Fibroblast of pulmonary artery (primary cell): ENCODE measurements around the gene MYLK.

Source experiments
- DNase-seq: peaks from one replicate; pipeline ENCODE4 v3.0.0-alpha.2; 2010; ENCODE audit warnings: low read depth
- H3K4me3 ChIP-seq: replicated peaks from 2 replicates; pipeline ENCODE4 v1.5.1; 2011; ENCODE audit warnings: low read depth, mild to moderate bottlenecking, control low read depth, low read length, moderate library complexity
- TF ChIP-seq, protein P1 (sequence below): IDR thresholded peaks from 2 replicates; pipeline ENCODE4 v1.5.1; 2011; ENCODE audit warnings: mild to moderate bottlenecking, control low read depth, low read length, inconsistent platforms; ENCODE audit errors: missing control alignments

The MYLK gene

DNA sequence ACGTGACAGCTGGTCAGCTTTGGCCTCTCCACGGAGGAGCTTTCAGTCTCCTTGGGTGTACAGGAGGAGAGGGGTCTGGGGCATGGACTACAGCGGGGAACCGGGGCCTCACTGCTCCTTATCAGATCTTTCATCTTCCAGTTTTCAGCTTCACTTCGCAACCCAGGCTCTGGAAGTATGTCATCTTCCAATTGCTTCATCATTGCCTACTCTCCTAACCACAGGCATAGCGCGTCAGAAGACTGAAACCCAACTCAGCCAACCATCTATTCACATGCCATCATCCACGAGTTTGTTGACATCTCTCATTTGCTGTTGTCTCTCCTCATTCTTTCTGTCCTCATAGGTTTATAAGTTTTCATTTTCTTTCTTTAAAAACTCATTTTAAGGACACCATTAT is 119.5 kb downstream of the MYLK start:
- no peak for DNase-seq
- no peak overlapping the region for H3K4me3 ChIP-seq
- TF ChIP-seq, protein P1, sequence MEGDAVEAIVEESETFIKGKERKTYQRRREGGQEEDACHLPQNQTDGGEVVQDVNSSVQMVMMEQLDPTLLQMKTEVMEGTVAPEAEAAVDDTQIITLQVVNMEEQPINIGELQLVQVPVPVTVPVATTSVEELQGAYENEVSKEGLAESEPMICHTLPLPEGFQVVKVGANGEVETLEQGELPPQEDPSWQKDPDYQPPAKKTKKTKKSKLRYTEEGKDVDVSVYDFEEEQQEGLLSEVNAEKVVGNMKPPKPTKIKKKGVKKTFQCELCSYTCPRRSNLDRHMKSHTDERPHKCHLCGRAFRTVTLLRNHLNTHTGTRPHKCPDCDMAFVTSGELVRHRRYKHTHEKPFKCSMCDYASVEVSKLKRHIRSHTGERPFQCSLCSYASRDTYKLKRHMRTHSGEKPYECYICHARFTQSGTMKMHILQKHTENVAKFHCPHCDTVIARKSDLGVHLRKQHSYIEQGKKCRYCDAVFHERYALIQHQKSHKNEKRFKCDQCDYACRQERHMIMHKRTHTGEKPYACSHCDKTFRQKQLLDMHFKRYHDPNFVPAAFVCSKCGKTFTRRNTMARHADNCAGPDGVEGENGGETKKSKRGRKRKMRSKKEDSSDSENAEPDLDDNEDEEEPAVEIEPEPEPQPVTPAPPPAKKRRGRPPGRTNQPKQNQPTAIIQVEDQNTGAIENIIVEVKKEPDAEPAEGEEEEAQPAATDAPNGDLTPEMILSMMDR: no peak

DNA sequence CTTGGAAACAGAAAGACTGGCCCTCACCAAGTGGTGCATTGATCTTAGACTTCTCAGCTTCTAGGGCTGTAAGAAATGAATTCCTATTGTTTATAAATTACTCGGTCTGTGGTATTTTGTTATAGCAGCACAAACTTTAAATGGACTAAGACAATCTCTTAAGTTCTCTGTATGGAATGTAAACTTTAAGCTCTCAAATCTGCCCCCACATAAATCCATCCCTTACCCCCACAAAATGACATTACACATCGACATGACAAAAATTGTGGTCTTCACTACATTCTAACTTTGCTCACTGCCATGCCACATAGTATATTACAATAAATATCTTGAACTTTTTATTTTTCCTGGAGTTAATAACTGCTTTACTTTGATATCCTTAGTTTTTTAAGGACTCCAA is 121.3 kb downstream of the MYLK start:
- H3K4me3 ChIP-seq: no peak overlapping the region
- TF ChIP-seq, protein P1: no peak
- DNase-seq: no peak

DNA sequence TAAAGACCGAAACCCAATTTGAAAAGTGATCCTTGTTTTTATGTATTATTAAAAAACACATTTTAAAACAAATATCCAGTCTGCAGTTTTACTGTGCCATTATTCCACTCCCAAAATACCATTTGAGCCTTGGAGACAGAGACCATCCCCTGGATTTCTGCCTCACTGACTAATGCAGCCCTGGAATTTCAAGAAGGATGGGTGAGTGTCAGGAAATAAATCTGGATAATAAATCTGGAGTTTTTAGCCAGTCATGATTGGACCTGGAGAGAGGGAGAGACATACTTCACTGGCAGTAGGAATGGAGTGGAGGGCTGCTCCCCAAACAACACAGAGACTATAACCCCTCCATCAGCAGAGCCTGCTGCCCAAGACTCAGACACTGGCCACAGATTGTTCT is 123.3 kb downstream of the MYLK start:
- DNase-seq: no peak

DNA sequence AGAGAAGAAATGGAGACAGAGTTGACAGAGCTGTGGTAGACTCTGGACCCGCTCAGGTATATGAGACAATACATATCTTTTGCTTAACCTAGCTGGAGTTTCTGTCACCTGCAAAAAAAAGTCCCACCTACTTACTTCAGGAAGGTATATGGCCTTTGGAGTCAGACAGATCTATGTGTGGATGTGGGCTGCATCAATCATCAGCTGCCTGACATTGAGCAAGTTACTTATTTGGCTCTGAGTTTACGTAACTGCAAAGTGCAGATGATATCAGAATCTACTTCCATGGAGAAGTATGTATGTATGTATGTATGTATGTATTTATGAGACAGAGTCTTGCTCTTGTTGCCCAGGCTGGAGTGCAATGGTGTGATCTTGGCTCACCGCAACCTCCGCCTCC is 124.3 kb downstream of the MYLK start:
- DNase-seq: no peak
- TF ChIP-seq, protein P1: no peak
- no peak overlapping the region for H3K4me3 ChIP-seq

More for the DNA sequence above, 123.3 kb downstream of the MYLK start:
- TF ChIP-seq, protein P1: no peak
- H3K4me3 ChIP-seq: no peak overlapping the region

DNA sequence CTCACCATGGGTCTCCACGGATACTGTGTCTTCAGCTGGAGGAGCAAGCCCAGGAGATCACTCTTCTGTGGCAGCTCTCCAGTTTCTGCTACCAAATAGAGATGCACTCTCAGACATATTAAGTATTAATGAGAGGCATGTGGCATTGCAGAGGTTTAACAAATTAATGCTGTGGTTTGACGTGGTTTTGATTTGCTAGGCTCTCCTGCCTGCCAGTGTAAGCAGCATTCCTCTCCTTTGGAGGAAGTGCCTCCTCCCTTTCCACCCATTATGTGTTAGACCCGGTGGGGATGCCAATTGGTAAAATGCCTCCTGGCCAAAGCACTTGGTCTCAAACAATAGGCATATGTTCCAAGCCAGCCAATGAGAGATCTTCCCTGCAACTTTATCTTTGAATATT is 124.8 kb downstream of the MYLK start:
- DNase-seq: no peak
- TF ChIP-seq, protein P1: no peak
- no peak overlapping the region for H3K4me3 ChIP-seq

DNA sequence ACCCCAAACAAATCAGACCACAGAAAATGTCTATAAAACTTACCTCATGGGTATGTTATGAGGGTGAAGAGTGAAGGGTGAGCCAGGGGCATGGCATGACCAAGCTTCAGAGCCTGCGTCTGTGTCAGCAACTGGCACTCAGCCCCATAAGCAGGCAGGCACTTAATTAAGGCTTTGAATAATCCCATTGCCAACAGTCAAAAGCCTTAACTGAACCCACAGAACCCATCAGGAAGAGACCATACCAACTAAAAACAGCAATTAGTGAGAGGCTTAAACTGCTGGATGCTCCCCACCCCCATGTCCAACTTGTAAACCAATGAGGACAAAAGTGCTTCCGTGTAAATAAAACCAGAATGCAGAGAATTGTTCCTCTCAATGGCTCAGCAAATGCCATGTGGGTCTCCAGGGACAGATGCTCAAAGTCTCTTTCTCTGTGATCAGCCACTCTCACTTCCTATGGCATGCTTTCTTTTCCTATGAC is 126.0 kb downstream of the MYLK start:
- TF ChIP-seq, protein P1: no peak
- DNase-seq: no peak
- no peak overlapping the region for H3K4me3 ChIP-seq

DNA sequence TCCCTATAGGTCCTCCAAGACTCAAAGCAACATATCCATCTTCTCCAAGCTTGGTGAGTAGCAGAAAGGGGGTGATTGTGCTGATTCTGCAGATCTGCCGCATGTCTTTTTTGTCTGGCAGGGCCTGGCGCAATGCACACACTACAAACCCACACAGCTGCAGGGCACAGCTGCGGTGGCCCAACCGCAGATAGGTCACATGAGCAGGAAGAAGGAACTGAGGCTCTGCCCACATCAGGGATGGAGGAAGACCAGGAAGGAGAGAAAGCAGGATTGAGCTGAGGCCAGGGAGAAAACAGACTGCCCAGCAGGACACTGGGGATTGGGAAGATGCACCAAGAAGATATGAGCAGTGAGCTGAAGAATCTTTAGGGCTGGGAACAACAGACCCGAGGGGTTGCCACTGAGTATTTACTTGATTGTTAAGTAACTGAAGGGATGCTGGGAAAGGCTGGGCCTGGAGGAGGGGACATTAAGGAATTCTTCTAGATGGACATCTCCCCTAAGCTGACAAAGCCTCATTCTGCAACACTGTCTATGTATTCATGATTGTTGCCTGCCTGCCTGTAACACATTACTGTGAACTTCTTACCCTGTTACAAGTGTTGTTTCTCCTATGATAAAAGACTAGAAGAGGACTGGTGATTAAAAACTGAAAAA is 126.7 kb downstream of the MYLK start:
- DNase-seq: no peak

More for the DNA sequence above, 126.7 kb downstream of the MYLK start:
- TF ChIP-seq, protein P1: no peak
- no peak overlapping the region for H3K4me3 ChIP-seq
